ENCODE results near the gene DOCK10.

- no peak for TF ChIP-seq POLR2A (IDR thresholded peaks at IDR 0.05; ENCODE audit: low read length)
- no peak for TF ChIP-seq GATA1 (IDR thresholded peaks at IDR 0.05; ENCODE audit: low read depth, low read length)
These were observed 89.2 kb downstream of the DOCK10 start for GRCh38 chr2:224952936-224953657.

Measured in erythroblast (primary cell).